Epithelial cell of prostate (primary cell): ENCODE data around the gene PCDHGA11.
"Not testable (repeated sequence)": the region's sequence is repeated elsewhere in the genome, so short reads cannot be mapped to it uniquely, and the experiment has no call there.

ENCODE experiments used
- DNase-seq: peaks from one replicate; pipeline ENCODE4 v3.0.0-alpha.2; 2011; ENCODE audit warnings: low read depth, low spot score
- H3K27ac ChIP-seq: fragments of 450-650 bp; 2 replicates; pipeline ENCODE4 v1.5.1; 2017; ENCODE audit warnings: mild to moderate bottlenecking

Gene PCDHGA11

DNA sequence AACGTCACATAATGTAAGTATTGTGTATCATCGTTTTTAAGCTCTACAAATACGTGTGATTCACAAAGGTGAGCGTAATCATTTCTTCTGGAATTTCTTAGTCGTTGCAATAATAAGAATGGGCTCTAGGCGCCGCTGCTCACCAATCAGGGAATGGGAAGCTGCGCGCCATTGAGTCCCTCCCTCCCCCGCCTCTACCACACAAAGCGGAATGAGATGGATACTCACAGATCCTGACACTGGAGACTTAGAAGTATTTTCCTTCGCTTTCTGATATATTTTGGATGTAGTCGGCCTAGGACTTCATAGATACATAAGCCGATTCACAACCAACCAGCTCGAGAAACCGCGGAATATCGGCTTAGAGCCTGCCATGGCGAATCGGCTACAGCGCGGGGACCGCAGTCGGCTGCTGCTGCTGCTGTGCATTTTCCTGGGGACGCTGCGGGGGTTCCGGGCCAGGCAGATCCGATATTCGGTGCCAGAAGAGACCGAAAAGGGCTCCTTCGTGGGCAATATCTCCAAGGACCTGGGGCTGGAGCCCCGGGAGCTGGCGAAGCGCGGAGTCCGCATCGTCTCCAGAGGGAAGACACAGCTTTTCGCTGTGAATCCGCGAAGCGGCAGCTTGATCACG lies at the start of gene PCDHGA11:
Gene PCDHGA11, plus strand, starts transcription at position 197 of the 634 bp plus-strand sequence. Its CDS starts 177 bp downstream, at position 374.
- no peak within 1 kb of the TSS for H3K27ac ChIP-seq
- no peak for DNase-seq

DNA sequence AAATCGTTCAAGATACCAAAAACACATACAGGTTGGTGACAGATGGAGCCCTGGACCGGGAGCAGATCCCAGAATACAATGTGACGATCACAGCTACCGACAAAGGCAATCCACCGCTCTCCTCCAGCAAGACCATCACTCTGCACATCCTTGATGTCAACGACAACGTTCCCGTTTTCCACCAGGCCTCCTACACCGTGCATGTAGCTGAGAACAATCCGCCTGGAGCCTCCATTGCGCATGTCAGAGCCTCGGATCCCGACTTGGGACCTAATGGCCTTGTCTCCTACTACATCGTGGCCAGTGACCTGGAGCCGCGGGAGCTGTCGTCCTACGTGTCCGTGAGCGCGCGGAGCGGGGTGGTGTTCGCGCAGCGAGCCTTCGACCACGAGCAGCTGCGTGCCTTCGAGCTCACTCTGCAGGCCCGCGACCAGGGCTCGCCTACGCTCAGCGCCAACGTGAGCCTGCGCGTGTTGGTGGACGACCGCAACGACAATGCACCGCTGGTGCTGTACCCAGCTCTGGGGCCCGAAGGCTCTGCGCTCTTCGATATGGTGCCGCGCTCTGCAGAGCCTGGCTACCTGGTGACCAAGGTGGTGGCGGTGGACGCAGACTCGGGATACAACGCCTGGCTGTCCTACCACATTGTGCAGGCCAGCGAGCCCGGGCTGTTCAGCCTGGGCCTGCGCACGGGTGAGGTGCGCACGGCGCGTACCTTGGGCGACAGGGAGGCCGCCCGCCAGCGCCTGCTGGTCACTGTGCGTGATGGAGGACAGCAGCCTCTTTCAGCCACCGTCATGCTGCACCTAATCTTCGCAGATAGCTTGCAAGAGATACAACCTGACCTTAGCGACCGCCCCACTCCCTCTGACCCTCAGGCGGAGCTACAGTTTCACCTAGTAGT lies 49.0 kb upstream of the PCDHGA11 start:
- no peak overlapping the region for H3K27ac ChIP-seq
- DNase-seq: no peak

DNA sequence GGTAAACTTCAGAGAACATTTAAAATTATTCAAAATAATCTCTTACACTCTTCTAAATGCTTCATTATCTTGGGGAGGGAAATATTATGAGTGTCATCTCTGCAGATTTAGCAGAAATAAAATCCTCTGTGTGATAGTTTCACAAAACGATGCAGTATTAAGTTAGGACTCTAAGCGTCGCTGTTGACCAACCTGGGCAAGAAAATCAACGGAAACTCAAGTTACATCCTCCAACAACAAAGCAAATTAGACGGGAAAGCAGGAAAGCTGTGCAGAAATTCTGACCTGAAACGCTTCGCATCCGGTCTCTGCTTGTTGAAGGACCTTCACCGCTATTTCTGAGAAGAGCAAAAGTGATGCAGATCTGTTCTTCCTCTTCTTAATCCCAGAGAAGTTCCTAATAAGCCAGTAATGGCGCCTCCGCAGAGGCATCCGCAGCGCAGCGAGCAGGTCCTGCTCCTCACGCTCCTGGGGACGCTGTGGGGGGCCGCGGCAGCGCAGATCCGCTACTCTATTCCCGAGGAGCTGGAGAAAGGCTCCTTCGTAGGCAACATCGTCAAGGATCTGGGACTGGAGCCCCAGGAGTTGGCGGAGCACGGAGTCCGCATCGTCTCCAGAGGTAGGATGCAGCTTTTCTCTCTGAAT lies 47.1 kb upstream of the PCDHGA11 start, which contains the start of gene PCDHGA6:
Gene PCDHGA6, plus strand, starts transcription at position 219 of the 645 bp plus-strand sequence. Its CDS starts 193 bp downstream, at position 412.
- no peak within 1 kb of the TSS for H3K27ac ChIP-seq
- DNase-seq: no peak

GRCh38 chr5:141374627-141375026 lies 46.2 kb upstream of the PCDHGA11 start:
- DNase-seq: no peak
- no peak overlapping the region for H3K27ac ChIP-seq

GRCh38 chr5:141375444-141376155 lies 45.3 kb upstream of the PCDHGA11 start:
- H3K27ac ChIP-seq, DNase-seq: not testable (repeated sequence)

- no peak for DNase-seq
- H3K27ac ChIP-seq: no peak within 1 kb of the TSS
Observed at GRCh38 chr5:141382469-141383294, 38.2 kb upstream of the PCDHGA11 start, which contains the start of gene PCDHGA7. Gene PCDHGA7 (plus strand): TSS chr5:141382742. CDS start chr5:141382900, 158 bp downstream.

DNA sequence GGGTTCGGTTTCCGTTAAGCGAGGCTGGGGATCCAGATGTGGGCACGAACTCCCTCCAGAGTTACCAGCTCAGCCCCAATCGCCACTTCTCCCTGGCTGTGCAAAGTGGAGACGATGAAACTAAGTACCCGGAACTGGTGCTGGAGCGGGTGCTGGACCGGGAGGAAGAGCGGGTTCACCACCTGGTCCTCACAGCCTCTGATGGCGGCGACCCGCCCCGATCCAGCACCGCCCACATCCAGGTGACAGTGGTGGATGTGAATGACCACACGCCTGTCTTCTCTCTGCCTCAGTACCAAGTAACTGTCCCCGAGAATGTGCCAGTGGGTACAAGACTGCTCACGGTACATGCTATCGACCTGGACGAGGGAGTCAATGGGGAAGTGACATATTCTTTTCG lies 37.5 kb upstream of the PCDHGA11 start:
- no peak overlapping the region for H3K27ac ChIP-seq
- DNase-seq: no peak

DNA sequence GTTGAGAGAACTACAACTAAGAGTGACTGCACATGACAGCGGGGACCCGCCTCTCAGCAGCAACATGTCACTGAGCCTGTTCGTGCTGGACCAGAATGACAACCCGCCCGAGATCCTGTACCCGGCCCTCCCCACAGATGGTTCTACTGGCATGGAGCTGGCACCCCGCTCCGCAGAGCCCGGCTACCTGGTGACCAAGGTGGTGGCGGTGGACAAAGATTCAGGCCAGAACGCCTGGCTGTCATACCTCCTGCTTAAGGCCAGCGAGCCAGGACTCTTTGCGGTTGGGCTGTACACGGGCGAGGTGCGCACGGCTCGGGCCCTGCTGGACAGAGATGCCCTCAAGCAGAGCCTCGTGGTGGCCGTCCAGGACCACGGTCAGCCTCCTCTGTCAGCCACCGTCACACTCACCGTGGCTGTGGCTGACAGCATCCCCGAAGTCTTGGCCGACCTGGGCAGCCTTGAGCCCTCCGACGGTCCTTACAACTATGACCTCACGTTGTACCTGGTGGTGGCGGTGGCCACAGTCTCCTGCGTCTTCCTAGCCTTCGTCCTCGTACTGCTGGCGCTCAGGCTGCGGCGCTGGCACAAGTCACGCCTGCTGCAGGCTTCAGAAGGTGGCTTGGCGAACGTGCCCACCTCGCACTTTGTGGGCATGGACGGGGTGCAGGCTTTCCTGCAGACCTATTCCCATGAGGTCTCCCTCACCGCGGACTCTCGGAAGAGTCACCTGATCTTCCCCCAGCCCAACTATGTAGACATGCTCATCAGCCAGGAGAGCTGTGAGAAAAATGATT lies 36.2 kb upstream of the PCDHGA11 start:
- no peak overlapping the region for H3K27ac ChIP-seq
- no peak for DNase-seq

DNA sequence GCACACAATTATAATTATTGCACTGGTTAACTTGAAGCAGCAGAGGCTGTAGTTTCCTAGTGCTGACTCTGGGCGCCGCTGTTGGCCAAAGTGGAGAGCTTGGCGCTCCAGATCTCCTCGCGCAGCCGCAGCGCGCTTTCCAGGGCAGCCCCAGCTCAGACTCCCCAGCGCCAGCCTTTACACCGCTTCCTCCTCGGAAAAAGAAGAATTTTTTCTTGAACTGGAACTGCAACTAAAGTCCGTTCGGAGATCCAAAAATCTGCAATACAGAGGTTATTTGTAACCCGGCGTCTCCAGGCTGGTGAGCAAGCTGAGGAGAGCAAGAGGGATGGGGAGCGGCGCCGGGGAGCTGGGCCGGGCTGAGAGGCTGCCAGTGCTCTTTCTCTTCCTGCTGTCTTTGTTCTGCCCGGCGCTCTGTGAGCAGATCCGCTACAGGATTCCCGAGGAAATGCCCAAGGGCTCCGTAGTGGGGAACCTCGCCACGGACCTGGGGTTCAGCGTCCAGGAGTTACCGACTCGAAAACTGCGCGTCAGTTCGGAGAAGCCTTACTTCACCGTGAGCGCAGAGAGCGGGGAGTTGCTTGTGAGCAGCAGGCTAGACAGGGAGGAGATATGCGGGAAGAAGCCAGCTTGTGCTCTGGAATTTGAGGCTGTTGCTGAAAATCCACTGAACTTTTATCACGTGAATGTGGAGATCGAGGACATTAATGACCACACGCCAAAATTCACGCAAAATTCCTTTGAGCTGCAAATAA lies 33.1 kb upstream of the PCDHGA11 start, which contains the start of gene PCDHGB4:
Gene PCDHGB4, plus strand, starts transcription at position 142 of the 755 bp plus-strand sequence. Its CDS starts 187 bp downstream, at position 329.
- DNase-seq, H3K27ac ChIP-seq: not testable (repeated sequence)

DNA sequence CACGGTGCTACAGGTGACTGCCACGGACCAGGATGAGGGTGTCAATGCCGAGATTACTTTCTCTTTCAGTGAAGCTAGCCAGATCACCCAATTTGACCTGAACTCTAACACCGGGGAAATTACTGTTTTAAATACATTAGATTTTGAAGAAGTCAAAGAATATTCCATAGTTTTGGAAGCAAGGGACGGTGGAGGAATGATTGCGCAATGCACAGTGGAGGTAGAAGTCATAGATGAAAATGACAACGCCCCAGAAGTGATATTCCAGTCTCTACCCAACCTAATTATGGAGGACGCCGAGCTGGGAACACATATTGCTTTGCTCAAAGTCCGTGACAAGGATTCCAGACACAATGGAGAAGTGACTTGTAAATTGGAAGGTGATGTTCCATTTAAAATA lies 32.2 kb upstream of the PCDHGA11 start:
- no peak overlapping the region for H3K27ac ChIP-seq
- DNase-seq: no peak

DNA sequence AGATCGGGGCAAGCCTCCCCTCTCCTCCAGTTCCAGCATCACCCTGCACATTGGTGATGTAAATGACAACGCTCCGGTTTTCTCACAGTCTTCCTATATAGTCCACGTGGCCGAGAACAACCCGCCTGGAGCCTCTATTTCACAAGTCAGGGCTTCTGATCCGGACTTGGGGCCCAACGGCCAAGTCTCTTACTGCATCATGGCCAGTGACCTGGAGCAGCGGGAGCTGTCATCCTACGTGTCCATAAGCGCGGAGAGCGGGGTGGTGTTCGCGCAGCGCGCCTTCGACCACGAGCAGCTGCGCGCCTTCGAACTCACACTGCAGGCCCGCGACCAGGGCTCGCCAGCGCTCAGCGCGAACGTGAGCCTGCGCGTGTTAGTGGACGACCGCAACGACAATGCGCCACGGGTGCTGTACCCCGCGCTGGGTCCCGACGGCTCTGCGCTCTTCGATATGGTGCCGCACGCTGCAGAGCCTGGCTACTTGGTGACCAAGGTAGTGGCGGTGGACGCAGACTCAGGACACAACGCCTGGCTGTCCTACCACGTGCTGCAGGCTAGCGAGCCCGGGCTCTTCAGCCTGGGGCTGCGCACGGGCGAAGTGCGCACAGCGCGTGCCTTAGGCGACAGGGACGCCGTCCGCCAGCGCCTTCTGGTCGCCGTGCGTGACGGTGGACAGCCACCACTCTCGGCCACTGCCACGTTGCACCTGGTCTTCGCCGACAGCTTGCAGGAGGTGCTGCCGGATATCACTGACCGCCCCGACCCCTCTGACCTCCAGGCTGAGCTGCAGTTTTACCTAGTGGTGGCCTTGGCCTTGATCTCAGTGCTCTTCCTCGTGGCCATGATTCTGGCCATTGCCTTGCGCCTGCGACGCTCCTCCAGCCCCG lies 31.5 kb upstream of the PCDHGA11 start:
- no peak for DNase-seq
- H3K27ac ChIP-seq: no peak overlapping the region

- H3K27ac ChIP-seq: no peak within 1 kb of the TSS
- DNase-seq: no peak
Observed at GRCh38 chr5:141392429-141393198, 28.2 kb upstream of the PCDHGA11 start, which contains the start of gene PCDHGA8. Gene PCDHGA8 (plus strand): TSS chr5:141392633. CDS start chr5:141392814, 181 bp downstream.

DNA sequence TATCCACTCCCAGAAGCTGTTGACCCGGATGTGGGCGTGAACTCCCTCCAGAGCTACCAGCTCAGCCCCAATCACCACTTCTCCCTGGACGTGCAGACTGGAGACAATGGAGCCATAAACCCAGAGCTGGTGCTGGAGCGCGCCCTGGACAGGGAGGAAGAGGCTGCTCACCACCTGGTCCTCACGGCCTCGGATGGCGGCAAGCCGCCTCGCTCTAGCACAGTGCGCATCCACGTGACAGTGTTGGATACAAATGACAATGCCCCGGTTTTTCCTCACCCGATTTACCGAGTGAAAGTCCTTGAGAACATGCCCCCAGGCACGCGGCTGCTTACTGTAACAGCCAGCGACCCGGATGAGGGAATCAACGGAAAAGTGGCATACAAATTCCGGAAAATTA lies 27.6 kb upstream of the PCDHGA11 start:
- no peak overlapping the region for H3K27ac ChIP-seq
- no peak for DNase-seq

GRCh38 chr5:141394401-141395187 lies 26.3 kb upstream of the PCDHGA11 start:
- DNase-seq: not testable (repeated sequence)

More at GRCh38 chr5:141394401-141395187, 26.3 kb upstream of the PCDHGA11 start:
- not testable (repeated sequence) for H3K27ac ChIP-seq
